Activated CD8-positive, alpha-beta memory T cell treated with anti-CD3 and anti-CD28 coated beads, Interleukin-2, amount 50 U/mL, for 1 hour (primary cell): ENCODE measurements around the gene ZBTB7B.

Experiments
- DNase-seq: peaks from one replicate; pipeline ENCODE4 v3.0.0-alpha.2; 2020; ENCODE audit errors: extremely low read depth

The ZBTB7B gene

DNA sequence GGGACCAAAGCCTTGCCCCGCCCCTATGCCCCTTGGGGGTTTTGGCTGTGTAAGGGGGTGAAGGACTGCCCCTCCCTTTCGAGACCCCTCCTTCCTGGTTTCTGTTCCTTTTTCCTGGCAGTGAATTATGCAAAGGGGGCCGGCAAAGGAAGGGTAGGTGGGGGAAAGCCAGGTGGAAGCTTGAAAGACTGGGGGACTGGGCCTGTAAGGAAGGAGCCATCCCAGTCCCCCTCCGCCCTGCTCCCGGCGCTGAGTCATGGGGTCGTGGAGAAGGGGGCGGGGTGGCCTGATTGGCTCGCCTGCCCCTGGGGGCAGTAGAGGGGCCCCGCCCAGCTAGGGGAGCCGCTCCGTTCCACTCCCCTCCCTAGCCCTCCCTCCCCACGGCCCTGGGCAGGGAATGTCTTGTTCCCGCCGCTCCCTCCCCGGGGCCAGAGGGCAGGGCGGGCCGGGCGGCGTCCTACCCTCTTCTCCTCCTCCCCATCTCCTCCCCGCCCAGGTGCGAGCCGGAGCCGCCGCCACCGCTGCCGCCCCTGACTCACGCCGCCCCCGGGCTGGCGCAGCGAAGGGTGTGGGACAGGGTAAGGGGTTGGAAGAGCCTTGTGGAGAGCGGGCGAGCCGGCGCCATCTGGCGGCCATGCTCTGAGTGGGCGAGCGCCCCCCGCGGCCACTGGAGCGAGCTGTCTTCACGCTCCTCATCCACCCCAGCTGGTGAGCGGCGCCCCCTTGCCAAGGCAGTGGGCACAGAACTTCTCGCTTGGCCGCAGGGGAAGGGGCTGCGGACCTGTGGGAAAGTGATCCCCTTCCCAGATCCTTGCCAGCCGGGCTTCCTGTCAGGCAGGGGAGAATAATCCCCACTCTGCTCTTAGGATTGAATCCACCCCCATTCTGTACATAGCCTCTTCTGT is 14.7 kb downstream of the ZBTB7B start:
- peak; percentile 55 for DNase-seq

DNA sequence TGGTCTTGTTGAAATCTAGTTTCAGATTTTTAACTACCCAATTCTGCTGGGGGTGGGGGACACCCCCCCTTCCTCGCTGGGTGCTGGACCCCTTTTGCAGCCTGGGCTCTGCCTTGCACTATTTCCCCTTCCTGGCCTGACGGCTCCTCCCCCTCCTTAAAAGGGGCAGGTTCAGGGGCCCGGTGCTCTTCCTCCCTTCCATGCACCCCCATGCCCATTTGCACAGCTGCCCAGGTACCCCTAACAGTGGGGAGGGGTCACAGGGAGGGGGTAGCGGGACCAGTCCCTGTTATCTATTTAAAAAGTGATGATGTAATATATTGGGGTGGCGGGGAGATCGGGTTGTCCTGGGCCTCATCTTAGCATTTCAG is 15.3 kb downstream of the ZBTB7B start:
- DNase-seq: no peak

DNA sequence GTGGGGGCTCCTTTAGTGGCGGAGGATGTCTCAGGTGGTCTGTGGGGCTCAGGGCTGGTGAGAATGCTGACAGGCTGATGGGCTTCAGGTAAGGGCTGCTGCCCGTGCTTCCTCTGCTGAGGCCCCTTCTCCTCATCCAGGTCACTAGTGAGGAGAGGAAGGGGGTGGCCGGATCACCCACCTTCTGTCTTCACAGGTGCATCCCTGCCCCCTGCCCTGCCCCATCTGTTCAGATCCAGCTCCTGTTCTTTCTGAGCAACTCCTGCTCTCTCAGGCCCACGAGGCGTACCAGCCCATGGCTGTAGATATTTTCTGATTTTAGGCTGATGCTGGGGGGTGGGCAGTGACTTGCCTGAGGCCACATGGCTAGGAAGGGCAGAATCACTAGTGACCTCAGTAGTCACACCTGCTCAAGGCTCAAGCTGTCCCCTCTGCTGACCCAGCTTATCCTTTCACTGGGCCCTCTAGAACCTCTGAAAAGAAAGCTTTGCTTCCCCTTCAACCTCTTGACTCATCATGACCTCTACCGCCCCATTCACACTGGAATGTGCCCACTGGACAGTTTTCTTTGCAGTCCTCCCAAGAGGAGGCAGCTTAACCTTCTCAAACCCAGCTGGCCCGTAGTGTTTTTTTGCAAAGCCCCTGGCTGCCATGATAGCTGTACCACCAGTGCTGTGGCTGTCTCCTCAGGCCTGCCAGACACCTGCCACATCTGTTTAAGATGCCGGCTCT is 16.2 kb downstream of the ZBTB7B start:
- no peak for DNase-seq

DNA sequence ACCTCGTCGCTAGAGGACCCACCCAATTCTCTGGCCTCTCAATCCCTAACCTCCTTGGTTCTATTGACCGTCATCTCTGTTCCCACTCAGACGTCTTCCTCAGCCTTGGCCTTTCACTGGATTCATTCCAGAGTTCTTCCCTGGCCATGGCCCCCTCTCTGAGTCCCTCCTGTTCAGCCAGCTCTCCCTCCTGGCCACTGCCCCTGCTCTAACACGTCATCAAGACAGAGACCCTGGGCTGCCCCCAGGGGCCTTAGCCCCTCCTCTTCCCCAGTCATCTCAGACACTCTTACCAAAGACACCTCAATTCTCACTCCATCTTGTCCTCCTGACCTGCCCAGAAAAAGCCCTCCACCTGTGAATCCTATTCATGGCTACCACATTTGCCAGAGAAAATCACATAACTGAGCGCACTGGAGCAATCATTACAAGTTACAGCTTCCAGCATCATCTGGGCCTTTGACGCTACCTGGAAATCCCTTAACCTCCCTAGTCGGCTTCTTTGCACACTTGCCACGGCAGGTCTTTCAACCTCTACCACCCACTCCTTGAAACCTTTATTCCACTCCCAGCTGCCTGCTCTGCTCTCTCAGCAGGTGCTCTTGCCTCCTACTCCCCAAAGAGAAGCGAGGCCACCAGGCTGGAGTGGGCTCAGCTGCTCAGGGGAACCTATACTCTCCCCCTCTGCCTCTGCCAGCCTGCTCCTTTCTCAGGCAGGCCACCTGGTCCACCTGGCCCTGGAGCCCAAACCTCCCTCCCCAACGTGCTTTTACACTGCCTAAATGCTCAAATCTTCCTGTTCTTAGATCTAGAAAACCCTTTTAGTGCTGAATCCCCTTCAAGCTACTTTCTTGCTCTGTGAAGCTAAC is 17.0 kb downstream of the ZBTB7B start:
- no peak for DNase-seq

DNA sequence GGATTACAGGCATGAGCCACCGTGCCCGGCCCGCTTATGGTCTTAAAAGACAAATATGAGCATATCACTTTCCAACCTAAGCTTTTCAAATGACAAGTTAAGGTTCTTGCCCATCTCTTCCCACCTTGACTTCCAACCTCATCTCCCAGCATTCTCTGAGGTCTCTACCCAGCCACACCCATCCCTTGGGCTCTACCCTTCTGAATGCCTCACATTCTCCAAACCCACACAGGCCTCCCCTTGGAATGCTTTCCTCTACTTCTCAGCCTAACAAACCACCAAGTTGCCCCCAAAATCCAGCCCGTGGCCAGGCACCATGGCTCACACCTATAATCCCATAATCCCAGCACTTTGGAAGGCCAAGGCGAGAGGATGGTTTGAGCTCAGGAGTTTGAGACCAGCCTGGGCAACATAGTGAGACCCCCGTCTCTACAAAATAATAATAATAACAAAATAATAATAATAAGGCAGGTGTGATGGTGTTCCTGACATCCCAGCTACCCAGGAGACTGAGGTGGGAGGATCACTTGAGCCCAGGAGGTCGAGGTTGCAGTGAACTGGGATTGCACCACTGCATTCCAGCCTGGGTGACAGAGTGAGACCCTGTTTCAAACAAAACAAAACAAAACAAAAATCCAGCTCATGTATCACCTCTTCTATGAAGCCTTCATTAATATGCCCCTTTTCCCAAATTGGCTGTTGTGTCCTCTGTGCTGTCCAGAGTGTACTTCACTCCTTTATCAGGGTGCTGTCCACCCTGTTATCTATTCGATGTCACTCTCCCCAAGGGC is 19.7 kb downstream of the ZBTB7B start:
- no peak for DNase-seq

DNA sequence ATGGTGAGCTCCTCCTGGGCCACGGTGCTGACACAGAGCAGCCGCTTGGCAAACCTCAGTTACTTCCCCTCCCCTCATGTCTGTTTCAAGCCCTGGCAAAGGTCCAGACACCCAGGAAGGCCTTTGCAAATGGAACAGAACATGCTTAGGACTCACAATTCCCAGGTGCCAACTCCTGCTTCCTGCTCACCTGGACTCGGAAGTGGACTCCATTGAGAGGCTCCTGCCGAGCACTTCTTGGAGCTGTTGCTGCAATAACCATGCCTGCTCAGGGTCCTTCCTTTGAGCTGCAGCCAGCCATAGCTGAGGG is 20.3 kb downstream of the ZBTB7B start:
- DNase-seq: no peak

DNA sequence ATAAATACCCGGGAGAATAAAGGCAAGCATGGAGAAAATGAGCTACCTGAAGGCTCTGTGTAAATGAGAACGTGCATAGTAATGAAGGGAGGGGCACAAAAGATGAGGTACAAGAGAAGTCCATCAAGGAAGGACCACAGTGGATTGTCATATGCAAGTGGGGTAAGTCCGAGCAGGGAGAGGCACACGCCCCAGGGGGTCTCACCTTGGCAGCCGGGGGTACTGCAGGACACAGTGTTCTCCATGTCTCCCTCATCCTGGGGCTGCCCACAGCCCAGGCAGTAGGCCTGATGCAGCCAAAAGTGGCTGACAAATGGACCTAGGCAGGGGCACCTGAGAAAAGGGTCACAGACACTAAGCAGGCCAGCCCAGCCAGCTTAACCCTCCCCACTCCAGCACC is 21.0 kb downstream of the ZBTB7B start:
- DNase-seq: no peak

DNA sequence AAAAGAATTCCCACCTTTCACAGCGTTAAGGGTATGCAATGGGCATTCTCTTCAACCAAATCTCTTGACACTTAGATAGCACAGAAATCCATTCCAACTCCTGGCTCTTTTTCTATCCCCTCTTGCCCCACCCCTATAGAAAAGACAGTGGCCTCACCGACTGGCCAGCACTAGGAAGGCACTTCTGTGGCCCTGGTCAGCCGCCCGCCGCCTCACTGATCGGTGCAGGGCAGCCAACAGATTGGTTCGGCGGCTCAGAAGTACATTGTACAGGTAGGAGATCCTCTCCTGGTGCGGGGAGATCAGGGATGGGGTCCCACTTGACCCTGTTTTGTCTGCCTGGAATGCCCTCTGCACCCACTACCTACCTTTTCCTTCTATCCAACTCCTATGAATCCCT is 21.7 kb downstream of the ZBTB7B start:
- DNase-seq: no peak

DNA sequence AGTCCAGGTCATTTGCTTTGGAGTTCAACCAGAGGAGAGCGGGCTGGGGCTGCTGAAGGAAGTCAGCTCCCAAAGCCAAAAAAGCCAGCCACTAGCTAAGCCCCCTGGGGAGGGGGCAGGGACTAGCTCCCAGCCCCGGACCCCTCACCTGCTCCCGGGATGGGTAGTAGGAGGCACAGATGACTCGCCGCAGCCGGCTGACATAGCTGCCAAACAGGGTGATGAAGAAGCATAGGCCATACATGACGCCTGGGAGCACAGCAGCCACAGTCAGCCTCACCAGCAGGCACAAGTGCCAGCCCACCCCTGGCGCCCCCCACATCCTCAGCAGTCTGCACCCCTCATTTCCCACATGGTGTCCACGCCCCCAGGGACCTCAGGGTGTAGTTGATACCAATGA is 23.6 kb downstream of the ZBTB7B start:
- DNase-seq: no peak

DNA sequence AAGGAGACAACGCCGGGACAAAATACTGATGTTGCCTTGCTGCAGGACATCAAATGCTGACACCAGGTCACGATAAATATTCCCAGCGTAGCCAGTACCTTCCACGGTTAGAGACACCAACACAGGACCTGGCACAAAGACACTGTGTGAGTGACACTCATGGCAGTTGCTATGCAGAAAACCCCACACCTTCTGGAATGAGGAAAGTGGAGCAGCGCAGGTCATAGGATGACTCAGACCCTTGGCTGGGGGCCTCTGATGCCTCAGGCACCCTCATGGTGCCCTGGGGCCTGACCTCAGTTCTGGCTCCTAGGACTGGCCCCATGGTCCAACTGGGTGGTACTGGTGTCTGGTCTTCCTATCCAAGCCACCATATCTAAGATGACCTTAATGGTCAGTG is 24.0 kb downstream of the ZBTB7B start:
- DNase-seq: no peak

DNA sequence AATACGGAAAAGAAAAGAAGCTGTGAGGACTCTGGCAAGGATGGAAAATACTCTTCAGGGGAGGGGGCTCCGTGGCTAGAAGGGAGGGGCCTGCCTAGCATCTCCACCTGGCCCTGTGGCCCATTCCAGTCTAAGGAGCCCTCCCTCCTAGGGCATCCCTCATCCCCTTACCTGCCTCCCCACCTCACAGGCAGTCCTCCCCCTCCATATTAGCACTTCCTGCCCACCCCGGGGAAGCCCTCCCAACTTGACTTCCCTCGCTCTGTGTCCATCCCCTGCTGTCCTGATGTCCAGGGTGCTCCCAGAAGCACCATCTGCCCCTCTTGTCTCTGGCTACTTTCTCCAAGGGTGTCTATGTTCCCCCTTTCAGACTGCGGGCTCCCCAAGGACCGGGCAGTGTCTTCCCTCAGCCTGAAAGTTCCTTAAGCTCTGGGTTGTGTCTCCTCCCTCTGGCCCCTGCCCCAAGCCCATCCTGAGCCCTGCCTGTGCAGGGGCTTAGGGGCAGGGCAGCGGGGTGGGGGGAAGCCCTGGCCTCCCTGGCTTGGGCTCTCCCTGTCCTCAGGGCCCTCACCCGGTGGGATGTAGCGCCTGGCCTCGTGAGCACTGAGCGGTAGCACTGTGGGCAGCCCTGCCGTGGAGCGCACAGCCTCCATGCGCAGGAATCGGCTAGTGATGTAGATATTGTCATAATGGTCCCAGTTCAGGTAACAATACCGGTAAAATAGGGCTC is 27.1 kb downstream of the ZBTB7B start:
- no peak for DNase-seq

DNA sequence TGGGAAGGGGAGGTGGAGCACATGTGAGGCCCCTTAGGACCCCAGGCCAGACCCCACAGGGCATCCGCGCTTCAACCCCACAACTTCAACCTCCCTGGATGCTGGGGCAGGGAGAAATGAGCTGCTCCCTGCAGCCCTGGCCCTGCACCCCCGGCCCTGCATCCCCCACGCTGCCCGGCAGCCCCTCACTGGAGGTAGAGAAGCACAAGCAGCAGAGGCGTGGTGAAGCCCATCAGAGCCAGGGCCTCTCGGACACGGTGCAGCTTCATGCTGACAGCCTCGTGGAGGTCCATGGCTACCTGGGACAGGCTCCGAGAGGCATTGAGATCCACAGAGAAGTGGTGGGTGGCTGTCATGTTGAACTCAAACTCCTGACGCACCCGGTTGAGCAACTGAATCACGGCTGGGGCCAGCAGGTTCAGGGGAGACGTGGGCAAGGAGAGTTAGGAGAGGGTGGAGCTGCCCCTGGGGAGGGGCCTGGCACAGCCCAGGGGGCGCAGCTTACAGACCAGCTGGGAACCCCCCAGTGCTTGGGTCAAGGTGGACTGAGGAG is 27.7 kb downstream of the ZBTB7B start:
- no peak for DNase-seq

DNA sequence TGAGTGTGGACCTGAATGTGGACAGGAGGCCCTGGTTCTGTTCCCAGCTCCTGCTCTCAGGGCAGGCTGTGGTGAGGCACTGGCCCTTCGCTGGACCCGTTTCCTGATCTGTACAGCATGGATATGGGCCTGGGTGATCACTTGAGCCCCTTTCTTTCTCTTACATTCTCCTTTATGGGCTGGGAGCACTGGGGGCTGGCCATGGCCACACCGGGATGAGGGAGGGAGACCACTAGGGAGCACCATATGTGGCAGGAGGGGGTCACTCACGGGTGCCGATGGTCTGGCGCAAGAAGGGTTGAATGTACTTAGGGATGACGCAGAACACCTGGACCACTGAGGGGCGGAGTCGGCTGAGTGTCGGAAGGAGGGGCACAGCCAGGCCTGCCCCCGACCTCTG is 28.3 kb downstream of the ZBTB7B start:
- no peak for DNase-seq

DNA sequence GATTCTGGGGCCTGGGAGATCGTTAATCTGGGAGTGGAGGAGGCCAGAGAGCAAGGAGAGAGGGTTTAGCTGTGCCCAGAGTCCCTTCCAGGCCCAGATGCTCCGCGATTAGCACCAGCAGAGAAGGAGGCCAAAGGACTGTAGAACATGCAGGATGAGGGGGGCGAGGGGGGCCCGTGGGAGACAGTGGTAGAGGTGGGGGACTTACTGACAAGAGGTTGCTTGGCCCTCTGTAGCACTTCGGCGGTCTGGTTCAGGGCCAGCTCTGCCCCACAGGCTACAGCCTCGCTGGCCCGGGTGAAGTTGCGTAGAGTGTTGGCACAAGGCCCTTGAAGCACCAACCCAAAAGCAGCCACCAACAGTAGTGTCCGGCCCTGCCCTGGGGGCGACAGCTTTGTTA is 30.3 kb downstream of the ZBTB7B start:
- no peak for DNase-seq

DNA sequence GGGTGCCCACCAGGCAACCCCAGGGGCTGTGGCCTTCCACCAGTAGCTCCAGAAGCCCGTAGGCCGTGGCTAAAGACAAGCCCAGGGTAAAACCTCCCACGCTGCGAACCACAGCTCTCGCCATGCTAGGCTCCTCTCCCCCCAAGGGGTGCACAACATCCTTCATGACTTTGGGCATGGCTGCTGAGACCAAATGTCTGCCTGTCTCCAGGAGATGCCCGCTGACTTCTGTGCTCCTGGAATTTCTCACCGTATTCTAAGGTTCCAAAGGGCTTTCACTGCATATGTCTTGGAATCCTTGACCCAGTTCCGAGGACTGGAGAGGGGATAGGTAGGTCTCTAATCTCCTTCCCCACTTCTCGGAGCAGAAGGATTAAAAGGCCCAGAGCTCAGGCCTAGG is 30.9 kb downstream of the ZBTB7B start, which contains the start of the genes DCST1 and DCST2:
TSS of gene DCST1 (plus strand) at position 301 of the 400 bp plus-strand sequence. CDS start 213 bp downstream, outside the sequence.
TSS of gene DCST2 (minus strand) at position 258 of the 400 bp plus-strand sequence. CDS start at position 178, 80 bp downstream.
- no peak for DNase-seq

DNA sequence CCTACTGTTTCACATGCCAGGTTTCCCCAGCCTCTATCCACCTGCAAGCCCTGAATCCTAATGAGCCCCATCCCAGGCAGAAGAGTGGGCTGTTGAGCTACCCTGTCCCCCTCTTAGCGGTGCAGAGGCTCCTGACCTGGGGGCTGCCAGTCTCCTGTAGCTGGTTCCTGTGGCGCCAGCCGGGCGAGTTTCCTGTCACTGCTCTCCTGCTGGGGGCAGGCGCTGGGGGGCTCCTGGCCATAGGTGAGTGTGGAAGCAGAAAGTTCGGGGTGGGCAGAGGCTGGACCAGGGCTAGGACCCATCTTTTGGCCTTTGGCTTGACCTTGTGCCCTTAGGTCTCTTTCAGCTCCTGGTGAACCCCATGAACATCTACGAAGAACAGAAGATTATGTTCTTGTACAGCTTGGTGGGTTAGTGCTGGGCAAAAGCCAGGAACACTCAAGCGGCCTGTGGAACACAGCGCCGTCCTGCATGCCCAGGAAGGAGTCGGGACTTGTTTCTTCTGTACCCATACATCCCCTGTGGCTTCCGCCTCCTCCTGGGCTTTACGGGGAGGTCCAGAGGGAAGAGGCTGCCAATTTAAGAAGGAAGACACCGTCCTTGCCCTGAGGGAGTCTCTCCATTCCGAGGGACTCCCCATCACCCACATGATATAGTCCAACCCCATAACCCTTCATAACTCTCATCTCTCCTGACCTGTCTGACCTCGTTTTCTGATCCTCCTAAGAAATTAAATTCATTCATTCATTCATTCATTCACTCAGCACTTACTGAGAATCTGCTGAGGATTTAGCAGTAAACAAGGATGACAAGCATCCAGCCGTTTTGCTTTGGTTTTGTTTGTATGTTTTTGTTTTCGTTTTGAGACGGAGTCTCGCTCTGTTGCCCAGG is 32.0 kb downstream of the ZBTB7B start:
- DNase-seq: no peak

DNA sequence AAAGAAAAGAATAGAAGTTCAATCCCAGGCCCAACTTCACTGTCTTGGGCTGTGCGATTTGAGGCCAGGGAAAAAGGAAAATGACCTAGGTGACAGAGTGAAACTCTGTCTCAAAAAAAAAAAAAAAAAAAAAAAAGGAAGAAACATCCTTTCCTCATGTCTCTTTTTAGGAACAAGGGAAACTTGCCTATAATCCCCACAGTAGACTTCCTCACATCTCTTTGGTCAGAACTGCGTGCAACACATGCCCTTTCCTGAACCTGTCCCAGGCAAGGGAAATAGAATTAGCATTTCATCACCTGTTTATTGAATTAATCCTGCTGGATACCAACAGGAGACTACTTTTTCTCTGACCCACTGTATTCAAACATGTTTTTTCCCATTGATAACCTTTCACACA is 33.3 kb downstream of the ZBTB7B start:
- DNase-seq: no peak

DNA sequence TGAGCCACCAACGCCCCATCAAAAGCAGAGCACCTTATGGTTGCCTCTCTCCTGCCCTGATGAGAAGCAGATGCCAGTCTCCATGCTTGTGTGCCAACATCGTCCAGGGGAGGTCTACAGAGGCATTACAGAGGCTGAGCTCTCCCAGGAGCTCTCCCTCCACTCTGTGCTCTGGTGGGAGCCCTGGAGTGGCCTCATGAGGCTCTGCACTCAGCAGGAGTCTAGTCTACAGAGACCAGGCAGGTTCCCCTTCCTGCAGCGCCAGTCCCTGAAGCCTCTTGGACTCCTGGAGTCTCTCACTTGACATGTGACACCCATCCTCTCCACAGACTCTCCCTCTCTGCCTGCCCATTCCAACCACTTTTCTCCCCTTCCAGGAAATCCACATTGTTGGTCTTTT is 34.4 kb downstream of the ZBTB7B start:
- DNase-seq: no peak

DNA sequence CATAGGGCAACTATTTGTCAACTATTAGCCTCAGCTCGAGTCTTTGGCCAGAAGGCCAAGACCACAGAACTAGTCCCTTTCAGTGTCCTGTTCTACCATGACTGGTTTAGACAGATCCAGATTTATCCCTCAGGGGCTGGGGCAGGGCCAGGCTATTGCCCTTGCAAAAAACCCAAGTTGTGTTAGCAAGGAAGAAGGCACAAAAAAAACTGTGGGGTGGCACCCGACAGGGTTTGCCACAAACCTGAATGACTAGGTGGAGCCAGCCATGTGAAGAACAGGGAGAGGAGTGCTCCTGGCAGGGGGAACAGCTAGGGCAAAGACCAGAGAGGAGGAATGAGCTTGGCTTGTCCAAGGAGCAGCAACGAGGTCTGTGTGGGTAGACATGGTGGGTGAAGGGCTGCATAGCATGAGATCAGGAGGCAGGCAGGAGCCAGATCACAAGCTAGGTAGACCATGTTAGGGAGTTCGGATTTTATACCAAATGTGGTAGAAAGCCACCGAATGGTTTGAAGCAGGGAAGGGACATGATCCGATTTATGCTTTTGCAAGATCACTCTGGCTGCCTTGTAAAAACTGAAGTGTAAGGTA is 35.3 kb downstream of the ZBTB7B start:
- DNase-seq: no peak
